Osteoblast (primary cell): ENCODE results near the gene CDKL2. TPM values are rescaled to one million over a fixed set of nuclear protein-coding genes. Genes with fewer than 3 reads are reported as not detected.

ENCODE experiments used
- DNase-seq: peaks from one replicate; pipeline ENCODE4 v3.0.0; 2011; ENCODE audit warnings: low spot score, mixed read lengths; ENCODE audit not compliant: insufficient read length; ENCODE audit errors: missing footprints
- H2AFZ ChIP-seq: 2 replicates; pipeline ENCODE4 v1.6.0; 2011; ENCODE audit warnings: mild to moderate bottlenecking, low read length
- H3K27ac ChIP-seq: 2 replicates; pipeline ENCODE4 v1.5.1; 2011; ENCODE audit warnings: mild to moderate bottlenecking, low read depth, low read length, moderate library complexity
- H3K27me3 ChIP-seq: 2 replicates; pipeline ENCODE4 v1.6.0; 2012; ENCODE audit warnings: mild to moderate bottlenecking, control low read depth, inconsistent platforms, low read length, moderate library complexity; ENCODE audit not compliant: insufficient read depth
- H3K36me3 ChIP-seq: 2 replicates; pipeline ENCODE4 v1.5.1; 2011; ENCODE audit warnings: mild to moderate bottlenecking, low read length, control low read depth, moderate library complexity; ENCODE audit not compliant: insufficient read depth
- H3K4me1 ChIP-seq: 2 replicates; pipeline ENCODE4 v1.5.1; 2011; ENCODE audit warnings: mild to moderate bottlenecking, low read length, control low read depth, moderate library complexity; ENCODE audit not compliant: insufficient read depth
- H3K4me2 ChIP-seq: 2 replicates; pipeline ENCODE4 v1.6.0; 2011; ENCODE audit warnings: mild to moderate bottlenecking, low read length; ENCODE audit not compliant: insufficient read depth
- H3K4me3 ChIP-seq: fragments of 200-600 bp; sonication (generic); 3 replicates; pipeline ENCODE4 v1.5.1; 2012; ENCODE audit warnings: mild to moderate bottlenecking, low read length, inconsistent platforms; ENCODE audit not compliant: insufficient read depth
- H3K79me2 ChIP-seq: 2 replicates; pipeline ENCODE4 v1.6.0; 2012; ENCODE audit warnings: mild to moderate bottlenecking, low read length, control low read depth, inconsistent platforms; ENCODE audit not compliant: insufficient read depth
- H3K9me3 ChIP-seq: 2 replicates; pipeline ENCODE4 v1.5.1; 2011; ENCODE audit warnings: low read depth, low read length, control low read depth
- H4K20me1 ChIP-seq: 2 replicates; pipeline ENCODE4 v1.6.0; 2012; ENCODE audit warnings: mild to moderate bottlenecking, low read length, control low read depth; ENCODE audit not compliant: insufficient read depth
- total RNA-seq: library from RNA; depleted of rRNA; stranded (reverse); fragments of >200 nt; gene quantifications from 2 replicates; pipeline ENCODE4 v1.2.3, GENCODE V29; 2012
- TF ChIP-seq, protein P1 (sequence below): IDR thresholded peaks from 2 replicates; pipeline ENCODE4 v1.5.1; 2011; ENCODE audit warnings: mild to moderate bottlenecking, low read depth, low read length, moderate library complexity; ENCODE audit errors: extremely low read depth

The CDKL2 gene
- total RNA-seq, 1 donor: 0.72 TPM

DNA sequence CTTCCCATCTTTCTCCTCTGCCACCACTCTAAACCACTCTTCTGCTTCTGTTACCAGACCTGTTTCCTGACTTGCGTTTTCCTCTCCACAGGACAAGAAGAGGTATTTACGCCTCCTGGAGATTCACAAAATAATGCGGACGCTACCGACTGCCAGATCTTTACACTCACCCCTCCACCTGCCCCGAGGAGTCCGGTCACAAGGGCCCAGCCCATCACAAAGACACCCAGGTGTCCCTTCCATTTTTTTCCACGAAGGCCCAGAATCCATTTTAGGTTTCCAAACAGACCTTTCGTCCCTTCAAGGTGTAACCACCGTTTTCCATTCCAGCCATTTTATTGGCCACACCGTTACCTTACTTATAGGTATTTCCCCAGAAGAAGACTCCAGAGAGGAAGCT, 66.3 kb downstream of the CDKL2 start:
- Histone ChIP-seq H3K9me3 (no peaks in the 10 kb centered on the region), H3K27ac (no peak overlapping the region), H3K4me2 (no peak overlapping the region), H3K4me1 (no peaks in the 10 kb centered on the region), H3K27me3 (no peaks in the 10 kb centered on the region), H3K4me3 (no peak overlapping the region), H3K79me2 (no peaks in the 10 kb centered on the region), H4K20me1 (no peaks in the 10 kb centered on the region), H2AFZ (no peak overlapping the region), H3K36me3 (no peaks in the 10 kb centered on the region)
- TF ChIP-seq, protein P1, sequence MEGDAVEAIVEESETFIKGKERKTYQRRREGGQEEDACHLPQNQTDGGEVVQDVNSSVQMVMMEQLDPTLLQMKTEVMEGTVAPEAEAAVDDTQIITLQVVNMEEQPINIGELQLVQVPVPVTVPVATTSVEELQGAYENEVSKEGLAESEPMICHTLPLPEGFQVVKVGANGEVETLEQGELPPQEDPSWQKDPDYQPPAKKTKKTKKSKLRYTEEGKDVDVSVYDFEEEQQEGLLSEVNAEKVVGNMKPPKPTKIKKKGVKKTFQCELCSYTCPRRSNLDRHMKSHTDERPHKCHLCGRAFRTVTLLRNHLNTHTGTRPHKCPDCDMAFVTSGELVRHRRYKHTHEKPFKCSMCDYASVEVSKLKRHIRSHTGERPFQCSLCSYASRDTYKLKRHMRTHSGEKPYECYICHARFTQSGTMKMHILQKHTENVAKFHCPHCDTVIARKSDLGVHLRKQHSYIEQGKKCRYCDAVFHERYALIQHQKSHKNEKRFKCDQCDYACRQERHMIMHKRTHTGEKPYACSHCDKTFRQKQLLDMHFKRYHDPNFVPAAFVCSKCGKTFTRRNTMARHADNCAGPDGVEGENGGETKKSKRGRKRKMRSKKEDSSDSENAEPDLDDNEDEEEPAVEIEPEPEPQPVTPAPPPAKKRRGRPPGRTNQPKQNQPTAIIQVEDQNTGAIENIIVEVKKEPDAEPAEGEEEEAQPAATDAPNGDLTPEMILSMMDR: no peak
- no peak for DNase-seq

DNA sequence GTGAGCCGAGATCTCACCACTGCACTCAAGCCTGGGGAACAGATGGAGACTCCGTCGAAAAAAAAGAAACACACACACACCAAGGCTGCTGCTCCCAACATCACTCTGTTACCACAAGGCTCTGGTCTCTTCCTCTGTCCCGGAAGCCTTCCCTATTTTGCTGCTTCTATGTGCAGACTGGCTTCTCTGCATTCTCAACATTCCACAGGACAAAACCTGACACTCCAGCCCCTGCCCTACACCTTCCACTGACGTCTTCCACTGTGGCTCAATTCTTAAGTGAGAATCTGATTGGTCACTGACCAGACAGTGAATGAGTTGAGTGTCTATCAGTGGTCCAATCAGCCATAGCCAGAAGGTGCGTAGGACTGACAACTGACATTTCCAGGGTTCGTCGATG, 68.5 kb downstream of the CDKL2 start:
- no peak for DNase-seq

DNA sequence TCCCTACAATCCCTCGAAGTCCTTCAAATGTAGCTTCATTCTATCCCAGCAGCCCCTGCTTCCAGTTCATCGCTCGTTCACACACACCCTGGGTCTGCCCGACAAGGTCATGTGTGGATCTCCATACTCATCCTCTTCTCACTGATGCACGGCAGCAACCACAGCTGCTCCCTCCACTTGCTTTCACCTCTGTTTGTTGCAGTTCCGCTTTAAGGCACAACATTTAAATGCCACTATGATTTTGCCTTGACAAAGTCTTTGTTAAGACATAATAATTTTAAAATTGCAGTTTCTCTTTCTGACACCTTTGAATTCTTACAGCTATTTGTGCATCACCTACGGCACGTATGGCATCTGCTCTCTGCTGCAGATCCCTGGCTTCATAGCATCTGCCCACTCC, 72.6 kb downstream of the CDKL2 start:
- Histone ChIP-seq H3K4me1 (peaks cover 7% of the 10 kb centered on the region), H4K20me1 (no peaks in the 10 kb centered on the region), H3K79me2 (no peaks in the 10 kb centered on the region), H2AFZ (no peak overlapping the region), H3K27ac (no peak overlapping the region), H3K9me3 (no peaks in the 10 kb centered on the region), H3K36me3 (no peaks in the 10 kb centered on the region), H3K4me3 (no peak overlapping the region), H3K27me3 (peaks cover 4% of the 10 kb centered on the region), H3K4me2 (no peak overlapping the region)
- TF ChIP-seq, protein P1: no peak
- DNase-seq: no peak

More for the DNA sequence above, 68.5 kb downstream of the CDKL2 start:
- Histone ChIP-seq H4K20me1 (no peaks in the 10 kb centered on the region), H3K4me1 (no peaks in the 10 kb centered on the region), H2AFZ (no peak overlapping the region), H3K27ac (no peak overlapping the region), H3K4me3 (no peak overlapping the region), H3K4me2 (no peak overlapping the region), H3K79me2 (no peaks in the 10 kb centered on the region), H3K9me3 (no peaks in the 10 kb centered on the region), H3K36me3 (no peaks in the 10 kb centered on the region), H3K27me3 (peaks cover 2% of the 10 kb centered on the region)
- TF ChIP-seq, protein P1: no peak

DNA sequence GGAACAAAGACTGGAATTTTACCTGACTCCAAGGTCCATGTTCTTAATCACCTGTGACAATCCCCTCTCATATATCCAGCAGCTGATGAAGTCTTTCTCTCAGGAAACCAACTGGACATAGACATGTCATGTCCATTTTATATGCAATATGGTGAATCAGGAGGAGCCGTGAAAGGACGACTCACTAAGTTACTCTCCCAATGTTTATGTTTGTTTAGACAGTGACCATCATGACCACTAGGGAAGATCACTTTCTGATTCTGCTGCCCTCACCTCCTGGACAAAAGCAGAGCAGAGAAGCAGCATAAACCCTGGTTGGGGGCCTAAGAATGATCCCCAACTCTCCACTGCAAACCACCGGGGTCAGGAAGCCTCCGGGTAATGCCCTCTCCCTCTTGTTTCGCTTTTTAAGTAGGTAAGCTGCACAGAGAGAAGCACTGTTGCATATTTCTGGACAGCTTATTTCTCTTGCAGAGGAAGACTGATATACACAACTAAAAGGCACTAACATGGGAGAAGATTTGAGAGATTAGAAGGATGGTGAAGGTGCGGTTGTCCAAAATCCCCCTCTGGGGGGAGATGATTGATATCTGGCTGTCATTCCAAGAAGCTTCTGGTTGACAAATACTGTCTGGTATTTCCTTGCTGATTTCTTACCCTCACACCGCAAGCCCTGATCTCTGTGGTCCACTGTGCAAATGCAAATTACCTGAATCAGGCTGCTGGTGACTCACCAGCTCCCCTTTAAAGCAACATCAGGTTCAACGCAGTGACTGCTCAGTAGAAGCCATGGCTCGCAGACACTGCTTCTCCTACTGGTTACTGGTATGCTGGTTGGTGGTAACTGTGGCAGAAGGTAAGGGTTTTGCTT, 74.8 kb downstream of the CDKL2 start, which contains the start of gene ODAPH:
Gene ODAPH, plus strand, starts transcription at position 773 of the 871 bp plus-strand sequence. Its CDS starts 17 bp downstream, at position 790.
- peak within 1 kb of the TSS; percentile 18 for H3K4me2 ChIP-seq
- peak; percentile 58 for DNase-seq
- H3K4me3 ChIP-seq: no peak within 1 kb of the TSS
- no peak within 1 kb of the TSS for H2AFZ ChIP-seq
- peaks cover 7% of the 10 kb centered on the region for H3K4me1 ChIP-seq
- TF ChIP-seq, protein P1: peak; percentile 30
- H3K27ac ChIP-seq: no peak within 1 kb of the TSS
- H3K9me3 ChIP-seq: no peaks in the 10 kb centered on the region
- H4K20me1 ChIP-seq: no peaks in the 10 kb centered on the region
- H3K36me3 ChIP-seq: no peaks in the 10 kb centered on the region
- H3K79me2 ChIP-seq: no peaks in the 10 kb centered on the region
- H3K27me3 ChIP-seq: peaks cover 4% of the 10 kb centered on the region
